Peyer's patch (tissue), 4 donors: Measurements from ENCODE around the gene SAMHD1.
A peak's percentile ranks its signal among the peaks of the same experiment; 100 is the strongest.

Experiments used
- CTCF ChIP-seq, 6 experiments: fragments of 450-650 bp in 4 of 6; fragments of 200-600 bp in 2 of 6; sonication (generic) in 1 of 6; IDR thresholded peaks; one replicate each; pipeline ENCODE4 v1.5.1; 2017 to 2019; ENCODE audit warnings: antibody characterized with exemption in 6 of 6, mild to moderate bottlenecking in 3 of 6, moderate library complexity in 1 of 6
- POLR2A ChIP-seq, 2 donors: fragments of 450-650 bp; IDR thresholded peaks; one replicate each; pipeline ENCODE4 v1.5.1; 2017; ENCODE audit warnings: antibody characterized with exemption in 2 of 2, mild to moderate bottlenecking in 2 of 2, moderate library complexity in 2 of 2

- TF ChIP-seq CTCF (IDR thresholded peaks at IDR 0.05): peak; percentile 80 to 96 (median 88)
- no peak for TF ChIP-seq POLR2A (IDR thresholded peaks at IDR 0.05)
Observed at GRCh38 chr20:36919715-36920333, 31.7 kb downstream of the SAMHD1 start.
